ENCODE measurements around the gene DRP2. TPM values are rescaled to one million over a fixed set of nuclear protein-coding genes. Genes with fewer than 3 reads are reported as not detected.

DRP2 gene
- total RNA-seq, 3 donors from 2014 or later (not counting 1 experiment from before 2014, with no cell fraction given), result 0.07 TPM; not detected in 2

DNA sequence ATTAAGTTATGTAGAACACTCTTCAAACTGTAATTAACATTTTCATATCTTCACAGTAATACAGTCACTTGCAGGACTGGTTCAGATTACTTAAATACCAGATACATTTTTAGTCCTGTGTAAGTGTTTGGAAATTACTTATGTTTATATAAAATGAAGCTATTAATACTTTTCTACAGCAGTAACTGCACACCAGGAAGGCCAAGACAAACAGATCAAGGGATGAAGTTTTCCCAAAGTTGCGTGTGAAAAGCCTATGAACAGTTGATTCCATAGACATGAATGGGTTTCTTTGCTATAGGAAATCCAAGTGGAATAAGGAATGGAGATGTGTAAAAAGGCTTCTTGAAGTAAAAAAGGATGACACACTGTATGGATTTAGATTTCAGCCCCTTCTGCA is 28.9 kb upstream of the DRP2 start:
- intact Hi-C loops (cut with micrococcal nuclease), result no loop called here
- 100% methylated on average over 1 of the region's 1 CpG for WGBS (ENCODE audit: insufficient coverage)

DNA sequence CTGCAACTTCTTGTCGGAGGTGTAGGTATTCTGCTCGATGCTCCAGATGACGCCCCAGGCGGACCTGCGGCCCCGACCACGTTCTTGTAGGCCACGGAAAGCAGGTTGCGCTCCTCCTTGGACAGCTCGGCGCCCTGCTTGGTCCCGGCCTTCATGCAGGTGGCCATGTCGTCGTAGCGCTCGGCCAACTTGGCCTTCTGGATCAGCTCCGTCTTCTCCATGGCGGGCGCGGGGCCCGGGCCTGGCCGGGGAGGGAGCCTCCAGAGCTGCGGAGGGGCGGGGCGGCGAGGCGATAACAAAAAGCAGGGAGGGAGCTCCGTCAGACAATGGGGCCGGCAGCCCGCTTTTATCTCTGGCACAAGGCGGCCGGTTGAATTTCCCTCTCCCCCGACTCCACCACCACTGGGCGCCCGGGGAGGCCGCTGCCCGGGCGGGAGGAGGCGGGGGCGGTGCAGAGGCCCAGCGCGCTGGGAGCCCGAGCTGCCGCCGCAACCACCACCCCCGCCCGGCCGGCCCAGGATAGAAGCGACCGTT is 28.3 kb upstream of the DRP2 start:
- no peaks in the 10 kb centered on the region for H3K4me1 ChIP-seq (ENCODE audit: control insufficient read depth, insufficient read depth, low read length)
- no peak overlapping the region for H3K27ac ChIP-seq (ENCODE audit: low read length)
- no peak overlapping the region for H3K27ac Mint-ChIP-seq
- ATAC-seq, result peak in 1 of 3 donors; percentile 44
- H3K27me3 ChIP-seq (ENCODE audit: control insufficient read depth, insufficient read depth, low read length), result no peaks in the 10 kb centered on the region
- DNase-seq, result no peak
- H3K27me3 Mint-ChIP-seq (ENCODE audit: low read depth in 2 of 2), result peaks cover 15 to 42% of the 10 kb centered on the region in 2 donors
- H3K36me3 Mint-ChIP-seq, result no peaks in the 10 kb centered on the region
- 40% methylated on average over 45 of the region's 50 CpGs for WGBS (ENCODE audit: insufficient coverage)
- no peaks in the 10 kb centered on the region for H3K4me1 Mint-ChIP-seq
- no peaks in the 10 kb centered on the region for H3K9me3 Mint-ChIP-seq
- no peaks in the 10 kb centered on the region for H3K36me3 ChIP-seq (ENCODE audit: control insufficient read depth, insufficient read depth, low read length)
- no peak overlapping the region for H3K4me3 Mint-ChIP-seq
- TF ChIP-seq, protein P1, sequence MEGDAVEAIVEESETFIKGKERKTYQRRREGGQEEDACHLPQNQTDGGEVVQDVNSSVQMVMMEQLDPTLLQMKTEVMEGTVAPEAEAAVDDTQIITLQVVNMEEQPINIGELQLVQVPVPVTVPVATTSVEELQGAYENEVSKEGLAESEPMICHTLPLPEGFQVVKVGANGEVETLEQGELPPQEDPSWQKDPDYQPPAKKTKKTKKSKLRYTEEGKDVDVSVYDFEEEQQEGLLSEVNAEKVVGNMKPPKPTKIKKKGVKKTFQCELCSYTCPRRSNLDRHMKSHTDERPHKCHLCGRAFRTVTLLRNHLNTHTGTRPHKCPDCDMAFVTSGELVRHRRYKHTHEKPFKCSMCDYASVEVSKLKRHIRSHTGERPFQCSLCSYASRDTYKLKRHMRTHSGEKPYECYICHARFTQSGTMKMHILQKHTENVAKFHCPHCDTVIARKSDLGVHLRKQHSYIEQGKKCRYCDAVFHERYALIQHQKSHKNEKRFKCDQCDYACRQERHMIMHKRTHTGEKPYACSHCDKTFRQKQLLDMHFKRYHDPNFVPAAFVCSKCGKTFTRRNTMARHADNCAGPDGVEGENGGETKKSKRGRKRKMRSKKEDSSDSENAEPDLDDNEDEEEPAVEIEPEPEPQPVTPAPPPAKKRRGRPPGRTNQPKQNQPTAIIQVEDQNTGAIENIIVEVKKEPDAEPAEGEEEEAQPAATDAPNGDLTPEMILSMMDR (IDR thresholded peaks at IDR 0.05), result no peak
- intact Hi-C loops (cut with micrococcal nuclease), result no loop called here
- H3K9me3 ChIP-seq (ENCODE audit: control insufficient read depth, insufficient read depth, low read length), result no peaks in the 10 kb centered on the region
- H3K4me3 ChIP-seq (ENCODE audit: low read length), result no peak overlapping the region

More for the DNA sequence above, 28.9 kb upstream of the DRP2 start:
- Mint-ChIP-seq H3K27me3 (ENCODE audit: low read depth in 2 of 2) (peaks cover 15 to 42% of the 10 kb centered on the region in 2 donors), H3K4me3 (no peak overlapping the region), H3K9me3 (no peaks in the 10 kb centered on the region), H3K36me3 (no peaks in the 10 kb centered on the region), H3K4me1 (no peaks in the 10 kb centered on the region), H3K27ac (no peak overlapping the region)
- Histone ChIP-seq H3K27ac (ENCODE audit: low read length) (no peak overlapping the region), H3K4me3 (ENCODE audit: low read length) (no peak overlapping the region), H3K27me3 (ENCODE audit: control insufficient read depth, insufficient read depth, low read length) (no peaks in the 10 kb centered on the region), H3K36me3 (ENCODE audit: control insufficient read depth, insufficient read depth, low read length) (no peaks in the 10 kb centered on the region), H3K4me1 (ENCODE audit: control insufficient read depth, insufficient read depth, low read length) (no peaks in the 10 kb centered on the region), H3K9me3 (ENCODE audit: control insufficient read depth, insufficient read depth, low read length) (no peaks in the 10 kb centered on the region)
- no peak for DNase-seq
- TF ChIP-seq, protein P1 (IDR thresholded peaks at IDR 0.05), result no peak
- ATAC-seq, result no peak

GRCh38 chrX:101195442-101196173 is 24.0 kb upstream of the DRP2 start:
- TF ChIP-seq, protein P1 (IDR thresholded peaks at IDR 0.05), result no peak
- no peak overlapping the region for H3K27ac ChIP-seq (ENCODE audit: low read length)
- no peak overlapping the region for H3K4me3 ChIP-seq (ENCODE audit: low read length)
- H3K36me3 ChIP-seq (ENCODE audit: control insufficient read depth, insufficient read depth, low read length), result no peaks in the 10 kb centered on the region
- no peaks in the 10 kb centered on the region for H3K4me1 ChIP-seq (ENCODE audit: control insufficient read depth, insufficient read depth, low read length)
- H3K4me1 Mint-ChIP-seq, result no peaks in the 10 kb centered on the region
- DNase-seq (no peak), ATAC-seq (no peak)
- WGBS (ENCODE audit: insufficient coverage), result 83% methylated on average over 1 of the region's 3 CpGs
- H3K27me3 Mint-ChIP-seq (ENCODE audit: low read depth in 2 of 2), result peaks cover 6 to 24% of the 10 kb centered on the region in 2 donors
- H3K27ac Mint-ChIP-seq, result no peak overlapping the region
- no peaks in the 10 kb centered on the region for H3K9me3 Mint-ChIP-seq
- H3K27me3 ChIP-seq (ENCODE audit: control insufficient read depth, insufficient read depth, low read length), result no peaks in the 10 kb centered on the region
- H3K36me3 Mint-ChIP-seq, result no peaks in the 10 kb centered on the region
- no peak overlapping the region for H3K4me3 Mint-ChIP-seq
- intact Hi-C loops (cut with micrococcal nuclease), result no loop called here
- no peaks in the 10 kb centered on the region for H3K9me3 ChIP-seq (ENCODE audit: control insufficient read depth, insufficient read depth, low read length)
